Hematopoietic multipotent progenitor cell treated with erythropoietin and hydrocortisone succinate and interleukin-3 and kit ligand, for 15 days (in vitro differentiated cells): Measurements from ENCODE around the gene IQSEC1.

ENCODE experiments used
- DNase-seq: peaks from one replicate; pipeline ENCODE4 v3.0.0-alpha.2; 2015; ENCODE audit warnings: low spot score

IQSEC1 gene

DNA sequence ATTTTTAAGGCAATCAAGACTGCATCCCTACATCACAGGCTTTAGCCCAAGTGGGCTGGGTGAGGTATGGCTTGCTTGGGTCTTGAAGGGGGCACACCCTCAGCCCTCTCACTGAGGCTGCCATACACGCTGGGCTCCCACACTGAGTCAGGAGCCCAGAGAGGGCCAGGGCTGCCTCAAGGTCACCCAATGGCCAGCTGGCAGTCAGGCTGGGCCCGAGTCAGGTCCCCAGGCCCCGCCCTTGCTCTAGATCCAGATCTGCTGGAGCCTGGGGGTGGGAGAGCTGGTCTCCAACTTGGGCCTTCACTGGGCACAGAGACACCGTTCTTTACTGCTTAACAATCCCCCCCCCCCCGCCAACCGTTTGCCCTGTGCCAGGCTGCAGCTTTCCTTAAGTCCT is 88.1 kb downstream of the IQSEC1 start:
- DNase-seq, result no peak

GRCh38 chr3:12984023-12984823 is 89.0 kb downstream of the IQSEC1 start:
- DNase-seq, result peak; percentile 93

DNA sequence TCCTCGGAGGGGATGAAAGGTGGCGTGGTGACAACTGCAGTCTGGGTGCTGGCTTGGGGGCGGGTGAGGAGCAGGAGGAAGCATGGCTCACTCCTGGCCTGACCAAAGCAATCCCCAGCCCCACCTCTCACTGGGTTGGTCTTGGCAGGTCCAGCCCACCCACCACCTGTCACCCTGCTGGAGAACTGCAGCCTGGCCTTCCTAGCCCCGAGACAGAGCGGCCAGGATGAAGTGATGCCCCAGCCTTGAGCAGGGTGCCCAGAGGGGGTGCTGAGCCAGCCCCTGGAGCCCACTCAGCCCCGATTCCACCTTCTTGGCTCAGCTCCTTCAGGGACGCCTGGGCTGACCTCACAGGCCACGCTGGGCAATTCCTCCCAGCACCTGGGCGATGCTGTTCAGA is 89.9 kb downstream of the IQSEC1 start:
- no peak for DNase-seq

- no peak for DNase-seq
Measured at GRCh38 chr3:12982619-12983101, 90.6 kb downstream of the IQSEC1 start.

DNA sequence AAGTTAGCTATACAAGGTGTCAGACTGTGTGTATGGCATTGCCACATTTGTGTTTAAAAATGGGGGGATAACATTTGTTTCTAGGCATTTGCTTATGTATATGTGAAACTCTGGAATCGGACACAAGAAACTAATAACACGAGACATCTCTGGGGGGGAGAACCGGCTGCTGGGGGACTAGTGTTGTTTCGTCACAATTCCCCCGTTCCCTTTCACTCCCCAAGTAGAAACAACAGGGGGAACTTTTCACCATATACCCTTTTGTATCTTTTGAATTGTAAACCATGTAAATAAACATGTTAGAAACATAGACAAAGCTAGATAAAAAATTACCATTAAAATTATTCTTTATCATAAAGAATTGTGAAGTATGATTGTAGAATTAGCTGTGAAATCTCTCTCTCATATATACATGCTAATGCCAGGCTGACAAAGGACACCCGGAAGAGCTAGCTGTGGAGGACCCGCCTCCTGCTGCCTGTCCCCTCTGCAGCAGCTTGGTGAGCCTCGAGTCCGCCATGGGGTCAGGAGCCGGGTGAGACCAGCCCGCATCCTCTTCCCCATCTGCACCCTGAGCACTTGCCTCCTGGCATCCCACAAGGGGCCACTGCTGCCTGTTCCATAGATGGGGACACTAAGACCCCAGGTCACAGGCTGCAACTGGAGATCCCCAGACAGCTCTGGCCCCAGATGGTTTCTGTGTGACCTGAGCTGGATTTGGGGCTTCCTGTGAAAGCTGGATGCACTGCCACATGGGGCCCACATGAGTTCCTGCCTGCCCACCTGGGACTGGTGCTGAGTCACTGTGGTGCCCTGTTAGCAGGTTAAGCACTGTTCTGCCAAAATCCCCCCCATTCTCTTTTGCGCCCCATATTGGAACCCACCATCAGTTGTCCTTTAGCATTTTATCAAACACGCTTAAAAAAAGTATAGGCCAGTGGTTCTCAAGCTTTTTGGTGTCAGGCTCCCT is 91.6 kb downstream of the IQSEC1 start:
- no peak for DNase-seq

GRCh38 chr3:12980596-12981290 is 92.5 kb downstream of the IQSEC1 start:
- no peak for DNase-seq

DNA sequence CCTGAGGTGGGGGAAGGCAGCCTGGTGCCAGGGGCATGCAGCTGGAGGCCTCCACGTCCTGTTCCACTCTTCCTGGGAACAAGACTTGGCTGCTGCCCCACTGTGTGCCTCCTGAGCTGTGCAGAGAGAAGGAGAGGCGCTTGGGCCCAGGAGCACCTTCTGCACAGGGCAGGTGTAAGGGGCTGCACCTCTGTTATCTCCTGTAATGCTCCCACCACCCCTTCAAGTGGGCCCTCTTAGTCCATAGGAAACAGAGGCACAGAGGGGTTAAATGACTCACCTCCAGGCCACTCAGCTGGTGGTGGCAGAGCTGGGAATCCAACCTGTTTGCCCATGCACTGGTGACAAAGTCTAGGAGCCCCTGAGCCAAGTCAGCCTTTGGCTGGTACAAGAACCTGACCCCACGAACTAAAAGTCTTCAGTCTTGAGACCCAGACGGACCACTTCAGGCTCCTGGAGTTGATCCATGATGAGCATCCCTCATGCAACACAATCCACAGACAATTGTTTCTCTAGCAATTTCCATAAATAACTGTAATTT is 93.2 kb downstream of the IQSEC1 start:
- DNase-seq, result no peak

DNA sequence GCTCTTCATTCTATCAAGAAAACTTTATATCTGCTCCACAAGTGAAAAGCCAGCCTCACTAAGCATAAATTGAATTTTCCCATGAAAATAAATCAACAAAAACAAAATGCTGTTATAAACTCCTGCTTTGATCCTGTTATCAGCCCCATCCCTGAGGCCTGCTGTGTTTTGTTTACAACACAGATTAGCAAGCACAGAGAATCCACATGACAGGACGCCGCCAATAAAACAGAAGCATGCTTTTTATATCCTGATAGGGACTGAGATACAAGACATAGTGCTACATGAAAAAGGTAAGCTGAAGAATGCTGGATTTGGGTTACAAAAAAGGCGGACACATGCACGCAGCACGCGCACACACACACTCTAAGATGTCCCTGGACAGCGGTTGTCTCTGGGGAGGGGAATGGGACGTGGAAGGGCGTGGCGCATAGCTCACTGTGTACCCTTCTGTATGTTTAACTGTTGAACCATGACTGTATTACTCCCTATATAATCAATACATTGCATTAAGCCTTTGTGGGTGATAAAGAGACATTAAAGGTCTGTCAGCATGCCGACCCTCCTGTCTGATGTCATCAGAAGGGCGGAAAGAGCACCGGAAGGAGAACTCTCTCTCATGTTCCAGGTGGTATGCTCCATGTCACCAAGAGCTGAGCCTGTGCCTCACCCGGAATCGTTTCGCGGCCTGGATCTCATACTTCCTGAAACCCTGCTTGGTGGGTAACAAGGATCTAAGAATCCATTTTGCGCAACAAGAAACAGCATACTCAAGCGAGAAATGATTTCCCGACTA is 93.9 kb downstream of the IQSEC1 start:
- no peak for DNase-seq

- DNase-seq, result no peak
Measured at GRCh38 chr3:12978682-12979081, 94.5 kb downstream of the IQSEC1 start.

DNA sequence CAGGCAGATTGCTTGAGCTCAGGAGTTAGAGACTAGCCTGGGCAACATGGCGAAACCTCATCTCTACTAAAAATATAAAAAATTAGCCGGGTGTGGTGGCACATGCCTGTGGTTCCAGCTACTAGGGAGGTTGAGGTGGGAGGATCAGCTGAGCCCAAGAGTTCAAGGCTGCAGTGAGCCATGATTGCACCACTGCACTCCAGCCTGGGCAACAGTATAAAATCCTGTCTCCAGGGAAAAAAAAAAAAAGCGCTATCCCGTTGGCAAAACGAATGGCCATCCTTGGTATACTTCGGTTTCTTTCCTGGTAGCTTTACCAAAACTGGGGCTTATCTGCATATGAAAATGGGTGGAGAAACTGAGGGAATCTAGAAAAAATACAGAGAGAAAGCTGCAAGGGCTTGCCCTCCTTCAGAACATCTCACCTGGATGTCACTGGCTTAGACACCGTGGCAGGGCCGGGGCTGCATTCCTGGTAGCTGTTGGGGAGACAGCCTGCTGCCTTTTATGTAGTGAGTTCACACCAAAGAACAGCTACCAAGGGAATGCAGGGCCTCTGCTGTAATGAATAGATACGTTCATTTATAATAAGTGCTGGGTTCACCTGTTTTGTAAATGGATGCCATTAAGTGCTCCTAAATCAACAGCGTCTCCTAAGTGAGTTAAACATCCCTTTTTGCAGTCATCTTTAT is 96.0 kb downstream of the IQSEC1 start:
- DNase-seq, result no peak

DNA sequence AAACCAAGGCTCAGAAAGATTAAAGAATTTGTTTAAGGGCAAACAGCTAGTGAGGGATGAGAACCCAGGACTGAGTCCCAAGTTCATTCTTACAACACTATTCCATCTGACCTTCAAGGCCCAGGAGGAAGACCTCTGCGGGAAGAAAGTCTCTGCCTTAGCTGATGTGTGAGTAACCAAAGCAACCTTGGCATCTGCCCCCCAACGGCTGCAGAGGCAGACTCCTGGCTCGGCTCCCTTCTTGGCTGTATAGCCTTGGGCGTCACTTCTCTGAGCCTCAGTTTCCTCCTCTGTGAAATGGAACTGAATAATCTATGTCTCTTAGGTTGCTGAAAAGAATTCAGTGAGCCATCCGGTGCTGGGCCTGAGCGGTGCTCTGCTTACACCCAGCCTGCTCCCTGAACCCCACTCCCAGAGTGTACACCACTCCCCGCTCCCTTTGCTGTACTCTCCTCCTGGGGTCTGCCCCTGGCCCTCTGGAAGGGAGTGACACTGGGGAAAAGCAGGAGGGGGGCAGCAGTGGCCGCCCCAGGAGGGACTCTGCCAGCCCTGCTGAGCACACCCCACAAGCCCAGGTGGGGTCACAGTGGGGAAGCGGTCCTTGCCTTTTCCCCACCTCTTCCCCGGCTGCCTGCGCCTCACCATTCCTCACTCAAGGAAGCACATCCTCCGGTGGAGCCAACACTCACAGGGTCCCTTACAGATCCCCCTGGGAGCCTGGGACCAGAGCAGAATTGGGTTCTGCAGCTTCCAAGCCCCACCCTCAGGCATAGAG is 97.3 kb downstream of the IQSEC1 start:
- DNase-seq, result no peak

GRCh38 chr3:12974819-12975218 is 98.4 kb downstream of the IQSEC1 start:
- DNase-seq, result no peak

DNA sequence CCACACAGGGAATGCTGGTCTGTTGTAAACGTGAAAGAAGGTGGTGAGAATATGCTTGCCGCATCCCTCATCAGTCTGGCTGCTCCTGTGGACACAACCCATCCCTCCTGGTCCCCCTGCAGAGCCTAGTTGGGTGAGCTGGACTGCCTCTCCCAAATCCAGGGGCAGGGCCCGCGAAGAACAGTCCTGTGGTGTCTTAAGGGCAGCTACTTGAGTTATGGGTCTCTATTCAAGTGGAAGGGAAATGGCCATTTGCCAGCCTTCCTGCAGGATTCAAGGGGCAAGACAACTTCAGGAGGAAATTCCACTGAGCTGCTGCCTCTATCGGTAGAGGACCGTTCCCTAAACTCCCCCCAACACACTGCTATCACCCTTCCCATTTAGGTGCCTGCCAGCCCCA is 98.9 kb downstream of the IQSEC1 start:
- DNase-seq, result no peak

DNA sequence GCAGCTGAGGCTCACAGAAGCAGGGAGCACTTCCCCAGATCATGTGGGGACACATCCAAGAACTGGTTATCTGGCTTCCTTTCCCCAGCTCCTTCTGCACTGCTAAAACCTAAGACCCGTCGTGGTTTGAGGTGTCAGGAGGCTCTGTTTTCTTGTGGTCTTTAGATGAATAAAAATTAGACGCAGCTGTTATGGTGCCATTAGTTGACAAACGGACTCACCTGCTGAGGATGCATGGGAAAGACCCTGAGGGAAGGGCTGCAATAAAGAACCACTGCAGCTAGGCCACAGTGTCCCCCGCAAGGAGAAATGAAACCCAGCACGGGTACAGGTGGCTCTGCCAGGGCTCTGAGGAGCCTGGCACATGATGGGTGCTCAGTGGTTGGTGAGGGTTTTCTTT is 99.4 kb downstream of the IQSEC1 start:
- DNase-seq, result no peak

- no peak for DNase-seq
Measured at GRCh38 chr3:12972781-12973702, 100.2 kb downstream of the IQSEC1 start.

- no peak for DNase-seq
Measured at GRCh38 chr3:12972043-12972442, 101.2 kb downstream of the IQSEC1 start.

- no peak for DNase-seq
Measured at GRCh38 chr3:12970684-12971083, 102.5 kb downstream of the IQSEC1 start.

GRCh38 chr3:12969486-12969885 is 103.7 kb downstream of the IQSEC1 start:
- DNase-seq, result no peak

- no peak for DNase-seq
Measured at GRCh38 chr3:12968541-12968940, 104.7 kb downstream of the IQSEC1 start.
